ENCODE results near the gene B3GLCT. TPM values are rescaled to one million over a fixed set of nuclear protein-coding genes. Genes with fewer than 3 reads are reported as not detected.

B3GLCT gene
- total RNA-seq, 1 experiment from 2014 or later: 3.9 TPM

DNA sequence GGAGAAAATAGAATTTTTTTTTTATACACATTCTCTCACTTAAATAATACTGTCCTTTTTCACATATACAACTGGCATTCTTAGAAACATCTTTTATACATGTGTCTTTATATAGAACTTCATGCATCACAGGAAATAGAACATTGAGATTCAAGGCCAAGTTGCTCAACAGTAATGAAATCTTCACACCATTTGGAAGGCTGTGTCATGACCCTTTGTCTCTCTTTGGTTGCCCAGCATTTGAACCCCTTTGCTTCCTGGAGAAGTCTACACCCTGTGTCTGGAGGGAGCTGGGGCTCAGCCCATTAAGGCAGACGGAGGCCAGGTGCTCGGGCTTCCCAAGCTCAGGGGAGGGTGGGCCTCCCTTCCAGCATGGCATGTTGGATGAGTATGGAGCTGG lies 41.1 kb downstream of the B3GLCT start (continued):
- no peak for TF ChIP-seq ZNF274 (IDR thresholded peaks at IDR 0.05; ENCODE audit: low read depth, low read length)
- TF ChIP-seq CBX3 (IDR thresholded peaks at IDR 0.05; ENCODE audit: low read depth): no peak

DNA sequence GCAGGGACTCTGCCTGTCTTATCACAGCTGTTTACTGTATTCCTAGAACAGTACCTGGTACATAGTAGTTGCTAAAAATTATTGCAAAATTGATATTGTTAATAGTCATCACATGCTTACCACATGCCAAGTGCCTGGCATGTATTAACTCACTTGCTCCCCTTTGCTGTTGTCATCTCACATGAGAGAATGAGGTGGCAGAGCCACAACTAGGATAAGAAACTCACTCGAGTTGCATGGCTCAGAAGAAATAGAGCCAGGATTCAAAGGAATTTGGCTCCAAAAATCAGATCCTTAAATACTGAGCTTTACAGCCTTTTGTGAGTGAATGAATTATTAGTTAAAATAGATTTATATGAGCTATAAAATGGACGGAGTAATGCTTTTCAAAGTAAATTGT lies 42.6 kb downstream of the B3GLCT start:
- BruUV-seq (replicated peaks): no TSS peak
- Histone ChIP-seq H3K9ac (ENCODE audit: low read length) (no peak overlapping the region), H2AFZ (ENCODE audit: low read depth, low read length, poor library complexity, severe bottlenecking) (no peak overlapping the region), H3K27ac (ENCODE audit: low read depth, low read length) (no peak overlapping the region), H3K4me3 (replicated peaks in 1 of 2; ENCODE audit: low read depth in 1 of 2, low read length in 2 of 2) (no peak overlapping the region), H3K79me2 (ENCODE audit: insufficient read depth, low read length) (no peaks in the 10 kb centered on the region), H3K36me3 (ENCODE audit: control insufficient read depth in 1 of 2, insufficient read depth in 2 of 2, low read length in 2 of 2) (no peaks in the 10 kb centered on the region), H3K4me1 (ENCODE audit: control insufficient read depth in 1 of 2, insufficient read depth in 2 of 2, low read length in 2 of 2) (no peaks in the 10 kb centered on the region), H3K9me2 (ENCODE audit: insufficient read depth) (no peaks in the 10 kb centered on the region), H3K27me3 (ENCODE audit: insufficient read depth, low read length) (no peaks in the 10 kb centered on the region), H3K4me2 (ENCODE audit: low read length) (no peak overlapping the region), H4K20me1 (ENCODE audit: insufficient read depth) (no peaks in the 10 kb centered on the region), H3K9me3 (ENCODE audit: control insufficient read depth in 1 of 2, insufficient read depth in 1 of 2, low read depth in 1 of 2, low read length in 2 of 2) (no peaks in the 10 kb centered on the region)
- ATAC-seq (no peak), DNase-seq (ENCODE audit: low read depth, low spot score) (no peak)
- ChIA-PET POLR2A (no interaction called here), RAD21 (ENCODE audit: low non-redundant PET in 1 of 2, low total read pairs in 2 of 2, uncharacterized antibody in 2 of 2, unreplicated experiment in 2 of 2) (no interaction called here), CTCF (interaction anchor here (1.8 kb wide), 1 partner anchor 182 kb away, joined by 4 read pairs; no protein-coding TSS in a partner anchor)
- TF ChIP-seq FOSL1 (IDR thresholded peaks at IDR 0.05; ENCODE audit: low read depth) (no peak), SIN3A (IDR thresholded peaks at IDR 0.05; ENCODE audit: low read depth) (no peak), SP1 (IDR thresholded peaks at IDR 0.05; ENCODE audit: low read depth) (no peak), EZH2phosphoT487 (IDR thresholded peaks at IDR 0.05; ENCODE audit: borderline replicate concordance) (no peak)
- TF ChIP-seq, protein P1, sequence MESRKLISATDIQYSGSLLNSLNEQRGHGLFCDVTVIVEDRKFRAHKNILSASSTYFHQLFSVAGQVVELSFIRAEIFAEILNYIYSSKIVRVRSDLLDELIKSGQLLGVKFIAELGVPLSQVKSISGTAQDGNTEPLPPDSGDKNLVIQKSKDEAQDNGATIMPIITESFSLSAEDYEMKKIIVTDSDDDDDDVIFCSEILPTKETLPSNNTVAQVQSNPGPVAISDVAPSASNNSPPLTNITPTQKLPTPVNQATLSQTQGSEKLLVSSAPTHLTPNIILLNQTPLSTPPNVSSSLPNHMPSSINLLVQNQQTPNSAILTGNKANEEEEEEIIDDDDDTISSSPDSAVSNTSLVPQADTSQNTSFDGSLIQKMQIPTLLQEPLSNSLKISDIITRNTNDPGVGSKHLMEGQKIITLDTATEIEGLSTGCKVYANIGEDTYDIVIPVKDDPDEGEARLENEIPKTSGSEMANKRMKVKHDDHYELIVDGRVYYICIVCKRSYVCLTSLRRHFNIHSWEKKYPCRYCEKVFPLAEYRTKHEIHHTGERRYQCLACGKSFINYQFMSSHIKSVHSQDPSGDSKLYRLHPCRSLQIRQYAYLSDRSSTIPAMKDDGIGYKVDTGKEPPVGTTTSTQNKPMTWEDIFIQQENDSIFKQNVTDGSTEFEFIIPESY (IDR thresholded peaks at IDR 0.05; ENCODE audit: extremely low read depth, insufficient replicate concordance, low read length): no peak
- intact Hi-C loops (cut with micrococcal nuclease): no loop called here

All from HCT116 (cell line).